HG03469 (cell line): Measurements from ENCODE around the gene LHX2.
"Not testable (repeated sequence)": the region's sequence is repeated elsewhere in the genome, so short reads cannot be mapped to it uniquely, and the experiment has no call there.

Source experiments
- ATAC-seq: cut with Tn5 transposase; IDR thresholded peaks from one replicate; pipeline ENCODE4 v1.9.1; 2021; ENCODE audit warnings: mild to moderate bottlenecking, moderate library complexity, moderate number of reproducible peaks; ENCODE audit not compliant: unreplicated experiment

Gene LHX2, protein sequence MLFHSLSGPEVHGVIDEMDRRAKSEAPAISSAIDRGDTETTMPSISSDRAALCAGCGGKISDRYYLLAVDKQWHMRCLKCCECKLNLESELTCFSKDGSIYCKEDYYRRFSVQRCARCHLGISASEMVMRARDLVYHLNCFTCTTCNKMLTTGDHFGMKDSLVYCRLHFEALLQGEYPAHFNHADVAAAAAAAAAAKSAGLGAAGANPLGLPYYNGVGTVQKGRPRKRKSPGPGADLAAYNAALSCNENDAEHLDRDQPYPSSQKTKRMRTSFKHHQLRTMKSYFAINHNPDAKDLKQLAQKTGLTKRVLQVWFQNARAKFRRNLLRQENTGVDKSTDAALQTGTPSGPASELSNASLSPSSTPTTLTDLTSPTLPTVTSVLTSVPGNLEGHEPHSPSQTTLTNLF

GRCh38 chr9:124011460-124012301, at the start of gene LHX2:
Gene LHX2, plus strand, starts transcription at chr9:124011768. Its CDS starts 581 bp downstream, at chr9:124012349.
- ATAC-seq = no peak

DNA sequence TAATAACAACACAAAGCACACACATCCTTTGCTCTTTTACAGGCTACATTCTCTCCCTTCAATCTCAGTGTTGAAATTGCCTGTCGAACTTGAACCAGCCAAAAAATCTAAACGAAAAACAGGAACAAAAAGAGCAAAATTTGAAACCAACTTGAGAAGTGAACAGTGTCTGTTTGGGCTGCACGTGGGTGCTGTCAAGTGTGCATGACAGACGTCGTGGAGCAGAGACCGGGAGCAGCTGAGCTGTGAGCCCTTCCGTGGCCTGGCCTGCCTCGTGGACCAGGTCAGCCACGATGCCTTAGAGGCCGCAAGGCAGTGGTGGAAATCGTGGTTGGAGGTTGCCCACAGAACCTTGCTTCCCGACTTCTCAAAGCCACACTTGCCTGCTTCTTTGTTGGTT, 46.8 kb upstream of the LHX2 start:
- ATAC-seq = no peak

DNA sequence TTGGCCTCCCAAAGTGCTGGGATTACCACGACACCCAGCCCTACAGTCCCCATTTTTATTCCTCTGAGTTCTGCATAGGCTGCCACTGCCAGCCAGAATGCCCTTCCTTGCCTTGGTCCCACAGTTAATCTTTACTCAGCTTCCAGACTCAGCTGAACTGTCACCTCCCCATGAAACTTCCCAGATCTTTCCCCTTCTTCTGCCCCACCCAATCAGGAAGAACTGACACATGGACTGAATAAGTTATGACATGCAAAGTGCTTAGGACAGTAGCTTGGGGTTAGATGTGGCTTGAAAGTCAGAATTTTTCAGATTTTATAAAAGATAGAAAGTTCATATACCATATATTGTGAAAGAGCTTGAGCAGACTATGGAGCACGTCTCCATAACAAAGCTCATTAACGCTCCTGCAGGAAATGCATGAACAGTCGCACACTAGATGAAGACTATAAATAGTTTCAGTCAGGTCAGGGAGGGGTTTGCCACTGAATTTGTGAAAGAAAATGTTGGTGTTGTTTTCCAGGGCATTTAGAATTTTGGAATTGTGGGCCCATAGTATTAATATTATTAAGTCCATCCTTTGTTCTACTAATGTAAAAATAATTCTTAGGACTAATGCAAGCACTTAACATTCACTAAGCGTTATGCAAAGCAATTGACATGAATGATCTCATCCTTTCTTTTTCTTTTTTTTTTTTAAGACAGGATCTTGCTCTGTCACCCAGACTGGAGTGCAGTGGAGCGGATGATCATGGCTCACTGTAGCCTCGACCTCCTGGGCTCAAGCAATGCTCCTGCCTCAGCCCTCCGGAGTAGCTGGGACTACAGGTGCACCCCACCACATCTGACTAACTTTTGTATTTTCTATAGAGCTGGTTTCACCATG, 45.5 kb upstream of the LHX2 start:
- ATAC-seq = no peak

DNA sequence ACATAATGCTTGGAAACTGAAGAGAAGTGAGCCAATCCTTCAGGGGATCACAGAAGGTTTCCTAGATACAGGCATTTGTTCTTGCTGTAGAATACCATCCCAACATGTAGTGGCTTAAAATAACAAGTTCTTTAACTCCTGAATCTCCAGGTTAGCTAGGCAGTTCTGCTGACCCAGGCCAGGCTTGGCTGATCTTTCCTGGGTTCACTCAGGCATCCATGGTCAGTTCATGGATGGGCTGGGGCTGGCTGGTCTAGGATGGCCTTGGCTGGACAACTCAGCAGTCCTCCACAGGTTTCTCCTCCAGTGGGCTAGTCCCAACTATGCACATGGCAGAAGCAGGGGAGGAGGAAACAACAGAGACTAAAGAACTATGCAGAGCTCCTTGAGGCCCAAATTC, 44.2 kb upstream of the LHX2 start:
- ATAC-seq = no peak

GRCh38 chr9:123972618-123973017, 39.0 kb upstream of the LHX2 start:
- ATAC-seq = no peak

- ATAC-seq = no peak
Measured at GRCh38 chr9:123973590-123974223, 37.9 kb upstream of the LHX2 start.

DNA sequence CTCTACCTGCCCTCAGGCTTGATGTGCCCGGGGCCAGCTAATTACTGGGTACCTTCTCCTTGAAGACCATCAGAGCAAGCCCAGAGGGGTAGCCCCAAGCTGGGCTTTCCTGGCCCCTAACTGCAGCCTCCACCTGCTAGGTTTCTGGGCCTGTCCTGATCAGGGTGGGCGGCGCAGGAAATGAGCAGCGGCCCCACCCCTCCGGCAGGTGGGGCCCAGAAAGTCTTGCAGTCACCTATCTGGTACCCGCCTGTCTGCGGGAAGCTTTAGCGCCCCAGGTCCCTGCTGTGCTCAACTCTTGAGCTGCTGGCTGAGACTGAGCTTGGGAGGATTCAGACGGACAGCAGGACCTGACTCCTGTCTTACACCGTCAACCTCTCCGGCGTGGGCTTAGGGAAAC, 37.1 kb upstream of the LHX2 start:
- no peak for ATAC-seq

- no peak for ATAC-seq
Measured at GRCh38 chr9:123975871-123976270, 35.7 kb upstream of the LHX2 start.

GRCh38 chr9:123976579-123976978, 35.0 kb upstream of the LHX2 start:
- not testable (repeated sequence) for ATAC-seq

DNA sequence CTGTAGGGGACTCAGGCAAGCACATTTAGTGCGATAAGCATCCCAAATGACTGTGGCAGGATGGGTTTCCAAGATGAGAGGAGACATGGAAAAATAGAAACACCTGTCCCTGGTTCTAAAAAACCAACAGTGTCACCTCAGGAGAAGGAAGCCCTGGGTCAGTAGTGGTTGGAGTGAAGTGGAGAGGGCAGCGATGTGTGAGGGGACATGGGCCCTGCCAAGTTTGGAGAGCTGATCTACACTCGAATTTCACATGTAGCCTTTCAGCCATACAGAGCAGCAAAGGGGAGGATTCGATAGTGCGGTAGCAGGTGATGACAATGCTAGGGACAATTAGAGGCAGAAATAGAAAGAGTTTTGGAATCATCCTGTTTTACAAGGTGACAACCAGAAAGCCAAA, 32.6 kb upstream of the LHX2 start:
- no peak for ATAC-seq

GRCh38 chr9:123982535-123982934, 29.0 kb upstream of the LHX2 start:
- ATAC-seq = no peak

DNA sequence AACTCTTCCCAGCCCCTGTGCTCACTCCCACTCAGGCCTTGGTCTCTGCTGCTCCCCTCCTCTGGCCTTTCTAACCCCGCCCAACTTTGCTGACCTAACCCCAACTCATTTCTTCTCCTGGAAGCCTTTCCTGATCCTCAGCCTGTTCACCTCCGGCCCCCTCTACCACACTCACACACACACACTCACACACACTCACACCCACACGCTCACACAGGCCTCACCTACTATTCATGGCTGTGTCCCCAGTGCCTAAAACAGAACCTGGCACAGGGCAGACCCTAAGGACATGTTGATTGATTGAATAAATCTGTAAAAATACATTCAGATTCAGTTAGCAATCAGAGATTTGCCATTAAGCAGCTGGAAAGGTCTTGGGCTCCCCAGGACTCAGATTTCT, 28.5 kb upstream of the LHX2 start:
- no peak for ATAC-seq

GRCh38 chr9:123984802-123985201, 26.8 kb upstream of the LHX2 start:
- no peak for ATAC-seq

DNA sequence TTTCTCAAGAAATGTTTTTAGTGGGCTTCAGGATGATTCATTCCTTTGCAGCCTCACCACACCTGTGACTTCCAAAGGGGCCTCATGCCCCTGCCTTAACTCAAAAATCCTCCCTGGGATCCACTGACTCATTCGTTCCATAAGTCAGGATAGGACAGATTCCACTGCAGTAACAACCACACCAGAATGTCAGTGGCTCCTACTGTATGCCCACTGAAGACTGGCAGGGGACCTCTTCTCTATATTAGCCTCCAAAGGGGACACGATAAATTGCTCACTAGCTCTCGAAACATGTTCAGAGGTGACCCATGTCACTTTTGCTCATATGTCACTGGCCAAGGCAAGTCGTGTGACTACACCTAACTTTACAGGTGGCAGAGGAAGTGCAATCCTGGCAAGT, 25.7 kb upstream of the LHX2 start:
- ATAC-seq = no peak

GRCh38 chr9:123990427-123990826, 21.1 kb upstream of the LHX2 start:
- ATAC-seq = no peak

DNA sequence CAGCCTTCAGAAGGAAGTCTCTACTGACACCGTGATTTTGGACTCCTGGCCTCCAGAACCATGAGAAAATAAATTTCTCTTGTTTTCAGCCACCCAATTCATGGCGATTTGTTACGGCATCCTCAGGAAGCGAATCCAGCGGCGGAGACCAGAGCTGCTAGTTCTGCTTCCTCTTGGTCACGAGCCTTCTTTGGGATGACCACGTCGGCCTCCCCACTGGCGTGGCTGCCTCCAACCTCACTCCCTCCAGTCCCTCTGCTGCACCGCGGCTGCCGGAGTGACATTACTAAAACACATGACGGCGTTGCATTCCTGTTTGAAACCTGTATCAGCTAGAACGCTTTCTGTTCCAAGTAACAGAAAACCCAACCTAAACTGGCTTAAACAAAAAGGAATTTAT, 18.9 kb upstream of the LHX2 start:
- not testable (repeated sequence) for ATAC-seq

DNA sequence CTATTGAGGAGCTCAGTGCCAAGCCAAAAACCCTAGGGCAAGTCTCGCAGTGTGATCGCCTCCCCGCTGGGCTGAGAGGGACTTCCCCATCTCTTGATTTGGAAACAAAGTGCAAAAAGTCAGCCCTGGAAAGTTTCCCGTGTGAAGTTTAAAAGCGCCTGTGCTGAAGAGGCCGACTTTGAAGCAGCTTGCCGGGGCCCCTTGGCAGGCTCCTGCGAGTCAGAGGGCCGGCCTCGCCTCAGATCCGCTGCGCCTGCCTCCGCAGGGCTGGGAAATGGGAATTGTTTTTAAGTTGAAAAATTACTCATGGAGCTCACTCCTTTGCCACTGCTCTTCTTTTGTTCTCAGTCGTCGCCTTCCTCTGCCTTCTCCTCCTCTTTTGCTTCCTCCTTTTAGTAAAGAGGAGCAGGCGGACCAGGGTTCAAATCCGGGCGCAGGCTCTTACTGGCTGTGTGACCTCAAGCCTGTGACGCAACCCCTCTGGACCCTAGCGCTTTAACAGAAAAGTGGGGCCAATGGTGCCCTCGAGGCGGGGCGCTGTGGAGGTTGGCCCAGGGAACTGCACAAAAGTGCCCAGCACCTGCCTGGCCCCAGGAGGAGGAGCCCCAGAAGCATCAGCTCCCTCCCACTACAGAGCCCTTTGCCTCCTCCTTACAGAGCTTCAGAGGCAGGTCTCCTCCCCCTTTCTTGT, 14.7 kb upstream of the LHX2 start:
- ATAC-seq = no peak

- ATAC-seq = peak; percentile 42
Measured at GRCh38 chr9:123997665-123998277, 13.8 kb upstream of the LHX2 start.

DNA sequence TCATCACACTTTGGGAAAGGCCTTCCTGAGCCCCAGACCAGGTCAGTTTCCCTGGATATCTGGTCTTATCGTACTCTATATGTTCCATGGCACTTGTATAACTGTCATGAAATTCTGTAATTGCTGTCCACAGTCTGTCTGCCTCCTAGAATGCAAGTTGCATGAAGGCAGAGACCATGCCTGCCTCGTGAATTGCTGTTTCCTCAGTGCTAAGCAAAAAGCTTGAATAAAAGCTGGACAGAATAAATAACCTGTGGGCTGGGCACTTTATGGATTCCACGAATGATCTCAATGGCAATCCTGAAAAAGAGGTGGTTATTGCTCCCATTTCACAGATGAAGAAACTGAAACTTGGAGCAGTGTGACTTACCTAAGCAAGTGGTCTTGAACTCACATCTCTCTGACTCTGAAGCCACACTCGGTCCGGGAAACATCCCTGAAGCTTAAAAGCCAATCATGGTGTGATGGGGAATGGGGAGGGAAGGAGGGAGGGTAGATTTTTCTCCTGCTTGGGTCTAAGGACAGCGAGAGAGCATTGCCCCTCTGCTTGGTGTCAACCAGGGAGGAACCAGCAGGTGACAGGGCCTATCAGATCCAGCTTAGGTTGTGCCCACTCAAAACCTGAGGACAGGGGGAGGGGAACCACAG, 13.2 kb upstream of the LHX2 start:
- ATAC-seq = no peak
